ENCODE data around the gene GART. TPM values are rescaled to one million over a fixed set of nuclear protein-coding genes. Genes with fewer than 3 reads are reported as not detected.
A peak's percentile ranks its signal among the peaks of the same experiment; 100 is the strongest.

The GART gene
- total RNA-seq, 4 donors from 2014 or later: 41.8 to 74.2 (median 67.6) TPM

DNA sequence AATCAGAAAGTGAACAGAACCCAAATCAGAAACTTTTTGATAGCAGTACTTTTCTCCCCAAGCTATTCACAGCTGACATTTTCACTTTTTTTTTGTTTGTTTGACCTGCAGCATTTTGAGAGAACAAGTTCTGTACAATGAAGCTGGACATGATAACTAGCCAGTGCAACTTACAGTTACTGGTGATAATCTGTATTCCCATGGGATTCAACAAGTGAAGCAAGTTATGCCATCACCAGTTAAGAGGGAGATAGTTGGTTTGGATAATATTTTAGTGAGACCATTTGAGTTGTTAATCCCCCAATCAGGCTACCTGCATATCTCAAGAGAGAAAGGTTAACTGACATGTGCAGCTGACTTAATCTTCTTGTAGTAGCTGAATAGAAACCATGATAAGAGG lies 19.0 kb upstream of the GART start:
- TF ChIP-seq POLR2AphosphoS5 (IDR thresholded peaks at IDR 0.05): no peak
- no peak for TF ChIP-seq POLR2A (IDR thresholded peaks at IDR 0.05)
- TF ChIP-seq EP300 (IDR thresholded peaks at IDR 0.05): no peak
- TF ChIP-seq, protein P1, sequence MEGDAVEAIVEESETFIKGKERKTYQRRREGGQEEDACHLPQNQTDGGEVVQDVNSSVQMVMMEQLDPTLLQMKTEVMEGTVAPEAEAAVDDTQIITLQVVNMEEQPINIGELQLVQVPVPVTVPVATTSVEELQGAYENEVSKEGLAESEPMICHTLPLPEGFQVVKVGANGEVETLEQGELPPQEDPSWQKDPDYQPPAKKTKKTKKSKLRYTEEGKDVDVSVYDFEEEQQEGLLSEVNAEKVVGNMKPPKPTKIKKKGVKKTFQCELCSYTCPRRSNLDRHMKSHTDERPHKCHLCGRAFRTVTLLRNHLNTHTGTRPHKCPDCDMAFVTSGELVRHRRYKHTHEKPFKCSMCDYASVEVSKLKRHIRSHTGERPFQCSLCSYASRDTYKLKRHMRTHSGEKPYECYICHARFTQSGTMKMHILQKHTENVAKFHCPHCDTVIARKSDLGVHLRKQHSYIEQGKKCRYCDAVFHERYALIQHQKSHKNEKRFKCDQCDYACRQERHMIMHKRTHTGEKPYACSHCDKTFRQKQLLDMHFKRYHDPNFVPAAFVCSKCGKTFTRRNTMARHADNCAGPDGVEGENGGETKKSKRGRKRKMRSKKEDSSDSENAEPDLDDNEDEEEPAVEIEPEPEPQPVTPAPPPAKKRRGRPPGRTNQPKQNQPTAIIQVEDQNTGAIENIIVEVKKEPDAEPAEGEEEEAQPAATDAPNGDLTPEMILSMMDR (IDR thresholded peaks at IDR 0.05): no peak
- H3K36me3 ChIP-seq: peaks cover 8 to 82% of the 10 kb centered on the region in 2 donors
- H3K9me3 ChIP-seq: no peaks in the 10 kb centered on the region
- no peak for ATAC-seq
- H3K4me1 ChIP-seq: peaks cover 0 to 73% (median 13%) of the 10 kb centered on the region in 3 donors
- peak overlapping the region in 1 of 4 donors; percentile 7 for H3K27ac ChIP-seq
- no peak overlapping the region for H3K4me3 ChIP-seq
- no peaks in the 10 kb centered on the region for H3K27me3 ChIP-seq

DNA sequence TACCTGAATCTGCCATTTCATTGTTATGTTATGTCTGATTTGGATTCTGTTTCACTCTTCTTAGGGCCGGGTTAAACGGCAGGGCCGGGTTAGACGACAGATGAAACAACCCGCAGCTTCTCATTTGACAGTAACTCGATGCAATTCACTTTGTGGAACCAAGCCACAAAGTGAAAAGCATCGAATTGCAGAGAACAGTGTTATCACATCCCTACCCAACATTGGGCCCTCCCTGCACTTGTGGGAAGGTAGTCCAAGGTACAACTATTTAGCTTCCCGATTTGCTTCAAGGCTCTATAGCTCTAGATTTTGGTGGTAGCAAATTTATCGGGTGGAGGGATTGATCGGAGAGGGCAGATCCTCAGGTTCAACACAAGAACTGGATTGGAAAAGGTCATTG lies 17.9 kb upstream of the GART start:
- no peaks in the 10 kb centered on the region for H3K27me3 ChIP-seq
- no peak for ATAC-seq
- WGBS, 2 donors (ENCODE audit: low coverage in 1 of 2): 87 to 97% methylated on average over 10 of the region's 10 CpGs
- peak overlapping the region in 1 of 4 donors; percentile 7 for H3K27ac ChIP-seq
- peaks cover 8 to 86% of the 10 kb centered on the region in 2 donors for H3K36me3 ChIP-seq
- H3K4me1 ChIP-seq: peaks cover 0 to 76% (median 13%) of the 10 kb centered on the region in 3 donors
- no peak overlapping the region for H3K4me3 ChIP-seq
- H3K9me3 ChIP-seq: no peaks in the 10 kb centered on the region
- TF ChIP-seq, protein P1 (IDR thresholded peaks at IDR 0.05): no peak
- no peak for TF ChIP-seq POLR2AphosphoS5 (IDR thresholded peaks at IDR 0.05)
- no peak for TF ChIP-seq POLR2A (IDR thresholded peaks at IDR 0.05)
- no peak for TF ChIP-seq EP300 (IDR thresholded peaks at IDR 0.05)

DNA sequence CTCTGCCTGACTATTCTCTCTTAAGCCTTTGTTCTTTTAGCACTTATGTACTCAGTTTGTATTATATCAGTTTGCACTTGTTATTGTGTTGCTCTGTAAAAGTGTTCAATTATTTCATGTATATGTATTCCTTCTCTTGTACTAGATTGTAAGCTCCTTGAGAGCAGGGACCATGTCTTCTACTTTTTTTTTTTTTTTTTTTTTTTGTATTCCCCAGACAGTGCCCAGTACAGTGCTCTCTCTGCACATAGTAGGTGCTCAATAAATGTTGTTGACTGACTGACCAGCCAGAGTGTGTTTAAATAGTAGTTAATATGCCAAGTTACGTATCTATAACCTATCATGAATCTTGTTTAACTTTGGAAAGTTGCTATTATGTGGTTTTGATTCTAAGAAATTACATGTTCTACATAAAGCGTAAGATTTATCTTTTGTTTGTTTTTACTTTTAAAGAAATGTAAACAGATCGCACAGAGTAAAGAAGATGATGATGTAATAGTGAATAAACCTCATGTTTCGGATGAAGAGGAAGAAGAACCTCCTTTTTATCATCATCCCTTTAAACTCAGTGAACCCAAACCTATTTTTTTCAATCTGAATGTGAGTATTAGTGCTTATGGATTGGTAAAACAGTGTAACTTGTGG lies 17.0 kb upstream of the GART start:
- Histone ChIP-seq H3K4me1 (peaks cover 0 to 84% (median 13%) of the 10 kb centered on the region in 3 donors), H3K4me3 (no peak overlapping the region), H3K27me3 (no peaks in the 10 kb centered on the region), H3K27ac (peak overlapping the region in 1 of 4 donors; percentile 2), H3K9me3 (no peaks in the 10 kb centered on the region), H3K36me3 (peaks cover 8 to 86% of the 10 kb centered on the region in 2 donors)
- WGBS, 2 donors (ENCODE audit: low coverage in 1 of 2): 69 to 79% methylated on average over 4 of the region's 4 CpGs
- ATAC-seq: no peak
- no peak for TF ChIP-seq EP300 (IDR thresholded peaks at IDR 0.05)
- TF ChIP-seq, protein P1 (IDR thresholded peaks at IDR 0.05): no peak
- no peak for TF ChIP-seq POLR2AphosphoS5 (IDR thresholded peaks at IDR 0.05)
- no peak for TF ChIP-seq POLR2A (IDR thresholded peaks at IDR 0.05)

DNA sequence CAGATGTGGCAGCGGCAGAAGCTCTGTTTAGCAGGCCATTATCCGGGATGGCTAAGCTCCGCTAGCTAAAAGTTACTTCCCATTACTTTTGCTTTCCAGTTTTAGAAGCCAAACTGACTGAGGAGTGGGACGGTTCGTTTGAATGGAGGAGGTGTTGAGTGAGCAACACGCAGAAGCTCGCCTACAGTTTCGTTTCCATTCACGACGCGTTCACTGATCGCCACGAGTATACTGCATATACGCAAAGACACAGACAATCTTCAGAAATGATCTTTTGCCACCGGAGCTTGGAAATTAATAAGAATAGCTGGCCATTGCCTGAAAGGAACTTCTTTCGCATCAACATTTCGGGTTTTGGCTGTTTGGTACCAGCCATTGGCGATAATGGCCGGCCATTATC lies 15.5 kb upstream of the GART start:
- Histone ChIP-seq H3K4me1 (peaks cover 0 to 81% (median 13%) of the 10 kb centered on the region in 3 donors), H3K9me3 (no peaks in the 10 kb centered on the region), H3K36me3 (peaks cover 8 to 87% of the 10 kb centered on the region in 2 donors), H3K4me3 (no peak overlapping the region), H3K27ac (no peak overlapping the region), H3K27me3 (no peaks in the 10 kb centered on the region)
- 94 to 100% methylated on average over 12 to 19 of the region's 19 CpGs for WGBS, 2 donors (ENCODE audit: low coverage in 1 of 2)
- TF ChIP-seq POLR2AphosphoS5 (IDR thresholded peaks at IDR 0.05) (no peak), POLR2A (IDR thresholded peaks at IDR 0.05) (no peak), EP300 (IDR thresholded peaks at IDR 0.05) (no peak)
- TF ChIP-seq, protein P1 (IDR thresholded peaks at IDR 0.05): no peak
- no peak for ATAC-seq

DNA sequence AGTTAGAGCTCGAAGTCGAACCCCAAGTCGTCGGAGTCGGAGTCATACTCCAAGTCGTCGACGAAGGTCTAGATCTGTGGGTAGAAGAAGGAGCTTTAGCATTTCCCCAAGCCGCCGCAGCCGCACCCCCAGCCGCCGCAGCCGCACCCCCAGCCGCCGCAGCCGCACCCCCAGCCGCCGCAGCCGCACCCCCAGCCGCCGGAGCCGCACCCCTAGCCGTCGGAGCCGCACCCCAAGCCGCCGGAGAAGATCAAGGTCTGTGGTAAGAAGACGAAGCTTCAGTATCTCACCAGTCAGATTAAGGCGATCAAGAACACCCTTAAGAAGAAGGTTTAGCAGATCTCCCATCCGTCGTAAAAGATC lies 13.0 kb upstream of the GART start:
- ATAC-seq: no peak
- H3K36me3 ChIP-seq: peaks cover 8 to 87% of the 10 kb centered on the region in 2 donors
- H3K4me3 ChIP-seq: no peak overlapping the region
- no peaks in the 10 kb centered on the region for H3K9me3 ChIP-seq
- no peak for TF ChIP-seq EP300 (IDR thresholded peaks at IDR 0.05)
- TF ChIP-seq POLR2A (IDR thresholded peaks at IDR 0.05): no peak
- TF ChIP-seq, protein P1 (IDR thresholded peaks at IDR 0.05): no peak
- no peak for TF ChIP-seq POLR2AphosphoS5 (IDR thresholded peaks at IDR 0.05)
- peaks cover 0 to 57% (median 4%) of the 10 kb centered on the region in 3 donors for H3K4me1 ChIP-seq
- no peaks in the 10 kb centered on the region for H3K27me3 ChIP-seq
- 93 to 100% methylated on average over 2 to 14 of the region's 32 CpGs for WGBS, 2 donors (ENCODE audit: low coverage in 1 of 2)
- H3K27ac ChIP-seq: no peak overlapping the region
